Fibroblast of lung (primary cell): ENCODE data around the gene GPR34.

ENCODE experiments used
- EZH2 ChIP-seq: IDR thresholded peaks from 2 replicates; pipeline ENCODE4 v1.5.1; 2012; ENCODE audit warnings: low read length, control low read depth, mild to moderate bottlenecking; ENCODE audit errors: missing control alignments
- TF ChIP-seq, protein P1 (sequence below), 2 donors: IDR thresholded peaks in 1 of 2; conservative IDR thresholded peaks in 1 of 2; 1 replicate in 1 of 2; 2 replicates in 1 of 2; pipeline ENCODE4 v1.5.1; 2011 to 2012; ENCODE audit warnings: low read length in 2 of 2, control low read depth in 1 of 2, inconsistent platforms in 1 of 2, low read depth in 1 of 2, mild to moderate bottlenecking in 1 of 2

DNA sequence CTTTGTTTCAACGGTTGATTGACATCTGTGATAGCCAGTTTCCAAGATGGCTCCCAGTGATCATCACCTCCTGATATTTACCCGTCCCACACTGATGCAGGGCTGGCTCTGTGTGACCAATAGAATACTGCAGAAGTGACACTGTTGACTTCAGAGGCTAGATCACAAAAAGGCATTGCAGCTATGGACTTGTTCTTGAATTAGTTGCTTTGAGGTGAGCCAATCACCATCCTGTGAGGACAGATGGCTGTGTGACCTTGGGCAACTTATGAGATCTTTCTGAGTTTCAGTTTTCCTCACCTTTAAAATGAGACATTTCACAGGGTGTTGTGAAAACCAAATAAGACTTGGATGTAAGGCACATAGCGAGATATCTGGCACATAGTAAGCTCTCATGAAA is 33.4 kb downstream of the GPR34 start:
- TF ChIP-seq, protein P1, sequence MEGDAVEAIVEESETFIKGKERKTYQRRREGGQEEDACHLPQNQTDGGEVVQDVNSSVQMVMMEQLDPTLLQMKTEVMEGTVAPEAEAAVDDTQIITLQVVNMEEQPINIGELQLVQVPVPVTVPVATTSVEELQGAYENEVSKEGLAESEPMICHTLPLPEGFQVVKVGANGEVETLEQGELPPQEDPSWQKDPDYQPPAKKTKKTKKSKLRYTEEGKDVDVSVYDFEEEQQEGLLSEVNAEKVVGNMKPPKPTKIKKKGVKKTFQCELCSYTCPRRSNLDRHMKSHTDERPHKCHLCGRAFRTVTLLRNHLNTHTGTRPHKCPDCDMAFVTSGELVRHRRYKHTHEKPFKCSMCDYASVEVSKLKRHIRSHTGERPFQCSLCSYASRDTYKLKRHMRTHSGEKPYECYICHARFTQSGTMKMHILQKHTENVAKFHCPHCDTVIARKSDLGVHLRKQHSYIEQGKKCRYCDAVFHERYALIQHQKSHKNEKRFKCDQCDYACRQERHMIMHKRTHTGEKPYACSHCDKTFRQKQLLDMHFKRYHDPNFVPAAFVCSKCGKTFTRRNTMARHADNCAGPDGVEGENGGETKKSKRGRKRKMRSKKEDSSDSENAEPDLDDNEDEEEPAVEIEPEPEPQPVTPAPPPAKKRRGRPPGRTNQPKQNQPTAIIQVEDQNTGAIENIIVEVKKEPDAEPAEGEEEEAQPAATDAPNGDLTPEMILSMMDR (conservative IDR thresholded peaks at IDR 0.05 in 1 of 2, IDR thresholded peaks at IDR 0.05 in 1 of 2; ENCODE audit: low read depth in 1 of 2, low read length in 2 of 2) = no peak
- TF ChIP-seq EZH2 = no peak
